Measurements from ENCODE around the gene DCD.

Gene DCD

DNA sequence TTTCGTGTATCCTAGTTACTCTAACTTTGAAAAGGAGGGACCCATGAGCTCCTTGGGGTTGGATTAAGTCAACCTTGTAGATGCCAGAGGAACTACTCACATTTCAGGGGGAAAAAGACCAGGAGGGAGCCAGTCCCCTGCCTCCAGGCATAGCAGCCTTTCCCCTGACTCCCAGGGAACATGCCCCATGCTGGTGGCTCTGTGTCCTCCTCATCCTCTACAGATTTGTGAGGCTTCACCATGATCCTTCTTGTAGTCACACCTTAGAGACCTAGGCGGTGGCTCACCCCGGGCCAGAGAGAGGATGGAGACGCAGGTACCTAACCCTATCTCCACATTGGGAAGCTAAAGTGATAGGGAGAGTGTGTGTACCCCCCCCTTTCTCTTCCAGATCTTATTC is 43.7 kb downstream of the DCD start:
- no peak for DNase-seq (ENCODE audit: low spot score in 2 of 2)
- H3K27ac Mint-ChIP-seq: no peak overlapping the region
- ATAC-seq: no peak
- no peak overlapping the region for H3K4me3 Mint-ChIP-seq
- H3K36me3 Mint-ChIP-seq: no peaks in the 10 kb centered on the region
- no peaks in the 10 kb centered on the region for H3K4me1 Mint-ChIP-seq
- H3K9me3 Mint-ChIP-seq: no peaks in the 10 kb centered on the region

DNA sequence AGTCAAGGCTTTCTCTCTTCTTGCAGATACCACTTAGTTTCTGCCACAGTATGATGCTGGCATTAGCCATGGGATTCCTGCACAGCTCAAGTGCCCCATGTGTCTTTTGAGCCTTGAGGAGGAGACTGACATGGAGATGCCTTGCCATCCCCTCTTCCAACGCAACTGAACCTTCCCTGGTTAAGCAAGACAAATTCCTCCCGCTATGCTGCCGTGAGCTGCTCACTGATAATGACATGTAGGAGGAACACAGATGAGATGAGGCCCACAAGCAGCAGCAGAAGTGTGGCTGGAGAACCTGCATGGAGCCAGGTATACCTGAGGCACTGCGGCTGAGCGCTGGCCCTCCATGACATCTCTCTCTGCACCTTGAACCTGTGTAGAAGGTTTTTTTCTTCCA is 44.3 kb downstream of the DCD start:
- DNase-seq (ENCODE audit: low spot score in 2 of 2) (no peak), ATAC-seq (no peak)
- Mint-ChIP-seq H3K4me1 (no peaks in the 10 kb centered on the region), H3K27ac (no peak overlapping the region), H3K36me3 (no peaks in the 10 kb centered on the region), H3K9me3 (no peaks in the 10 kb centered on the region), H3K4me3 (no peak overlapping the region)

DNA sequence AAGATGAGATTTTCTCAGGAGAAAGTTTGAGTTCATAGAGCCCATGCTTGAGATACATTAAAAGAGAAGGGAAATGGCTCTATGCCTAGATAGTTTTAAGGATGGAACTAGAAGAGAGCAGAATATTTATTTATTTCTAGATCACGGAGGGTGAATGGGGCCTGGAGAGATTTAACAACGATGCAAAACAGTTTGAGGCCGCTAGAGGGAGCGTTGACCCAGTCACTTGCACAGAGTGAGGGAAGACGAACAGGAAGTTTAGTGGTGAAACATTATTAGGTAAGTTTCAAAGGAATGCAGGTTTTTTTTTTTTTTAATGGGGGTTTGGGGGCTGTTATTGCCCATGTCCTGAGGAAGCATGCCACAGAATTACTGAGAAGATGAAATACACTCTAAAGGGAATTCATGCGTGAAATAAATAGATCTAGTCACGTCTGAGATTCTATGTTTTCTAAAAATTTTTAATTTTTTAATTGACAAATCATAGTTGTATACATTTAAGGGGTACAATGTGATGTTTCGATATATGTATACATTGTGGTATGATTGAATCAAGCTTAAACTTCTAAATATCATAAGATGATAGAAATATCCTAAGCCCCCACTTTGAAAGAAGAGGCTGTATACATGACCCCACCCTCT is 44.9 kb downstream of the DCD start:
- Mint-ChIP-seq H3K4me1 (no peaks in the 10 kb centered on the region), H3K4me3 (no peak overlapping the region), H3K36me3 (no peaks in the 10 kb centered on the region), H3K27ac (no peak overlapping the region), H3K9me3 (no peaks in the 10 kb centered on the region)
- DNase-seq (ENCODE audit: low spot score in 2 of 2) (peak; percentile 40 to 75), ATAC-seq (peak; percentile 86)

DNA sequence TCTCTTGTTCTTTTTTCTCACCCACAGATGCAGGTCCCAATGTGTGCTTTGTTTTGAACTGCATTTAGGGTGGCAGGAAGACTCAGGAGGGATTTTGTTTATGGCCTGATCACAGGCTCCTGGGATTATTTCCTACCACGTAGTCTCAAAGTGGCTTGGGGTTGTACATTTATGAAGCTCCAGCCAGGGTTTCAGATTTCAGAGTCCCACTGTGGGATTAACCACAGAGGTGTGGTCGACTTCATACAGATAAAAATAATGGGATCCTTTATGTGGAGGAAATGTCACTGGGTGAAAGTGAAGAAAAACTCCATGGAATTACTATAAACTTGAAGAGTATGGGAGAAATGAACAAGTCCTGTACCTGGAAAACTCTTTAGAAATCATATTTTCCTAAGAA is 45.5 kb downstream of the DCD start:
- no peaks in the 10 kb centered on the region for H3K9me3 Mint-ChIP-seq
- no peaks in the 10 kb centered on the region for H3K36me3 Mint-ChIP-seq
- H3K4me1 Mint-ChIP-seq: no peaks in the 10 kb centered on the region
- H3K4me3 Mint-ChIP-seq: no peak overlapping the region
- DNase-seq (ENCODE audit: low spot score in 2 of 2) (no peak), ATAC-seq (no peak)
- H3K27ac Mint-ChIP-seq: no peak overlapping the region

DNA sequence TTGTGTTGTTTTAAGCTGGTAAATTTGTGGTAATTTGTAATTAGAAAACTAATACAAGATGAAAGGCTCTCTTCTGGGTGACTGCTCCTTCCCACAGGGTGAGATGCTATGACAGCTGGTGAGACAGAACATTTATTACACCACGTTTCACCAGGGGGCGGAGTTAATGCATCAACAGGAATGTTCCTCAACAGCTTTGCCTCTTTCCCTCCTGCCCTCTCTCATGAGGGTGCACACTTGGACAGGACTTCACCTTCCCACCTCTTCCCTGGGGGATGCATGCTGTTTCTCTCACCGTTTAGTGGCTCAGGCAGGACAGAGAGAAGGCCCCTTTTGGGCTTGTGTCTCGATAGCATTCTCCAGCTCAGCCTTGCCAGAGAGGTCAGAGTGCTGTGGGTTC is 46.3 kb downstream of the DCD start:
- no peak overlapping the region for H3K27ac Mint-ChIP-seq
- H3K4me1 Mint-ChIP-seq: no peaks in the 10 kb centered on the region
- H3K36me3 Mint-ChIP-seq: no peaks in the 10 kb centered on the region
- H3K4me3 Mint-ChIP-seq: no peak overlapping the region
- DNase-seq (ENCODE audit: low spot score in 2 of 2) (no peak), ATAC-seq (no peak)
- H3K9me3 Mint-ChIP-seq: no peaks in the 10 kb centered on the region

DNA sequence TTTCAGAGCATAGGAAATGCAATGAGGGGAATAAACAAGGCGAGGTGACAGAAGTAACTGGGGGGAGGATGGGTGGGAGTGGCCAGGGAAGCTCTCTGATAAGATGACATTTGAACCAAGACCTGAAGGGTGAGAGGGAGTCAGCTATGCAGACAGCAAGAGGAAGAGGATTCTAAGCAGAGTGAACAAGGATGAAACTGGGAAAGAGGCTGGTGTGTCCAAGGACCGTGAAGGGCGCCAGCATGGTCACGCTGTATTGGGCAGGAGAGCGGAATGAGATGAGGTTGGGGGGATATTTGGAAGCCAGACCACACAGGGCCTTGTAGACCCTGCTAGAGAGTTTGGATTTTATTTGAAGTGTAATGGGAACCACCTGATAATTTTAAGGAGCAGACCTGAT is 49.2 kb downstream of the DCD start:
- H3K27ac Mint-ChIP-seq: no peak overlapping the region
- DNase-seq (ENCODE audit: low spot score in 2 of 2) (no peak), ATAC-seq (no peak)
- H3K36me3 Mint-ChIP-seq: no peaks in the 10 kb centered on the region
- no peaks in the 10 kb centered on the region for H3K4me1 Mint-ChIP-seq
- H3K4me3 Mint-ChIP-seq: no peak overlapping the region
- H3K9me3 Mint-ChIP-seq: no peaks in the 10 kb centered on the region

DNA sequence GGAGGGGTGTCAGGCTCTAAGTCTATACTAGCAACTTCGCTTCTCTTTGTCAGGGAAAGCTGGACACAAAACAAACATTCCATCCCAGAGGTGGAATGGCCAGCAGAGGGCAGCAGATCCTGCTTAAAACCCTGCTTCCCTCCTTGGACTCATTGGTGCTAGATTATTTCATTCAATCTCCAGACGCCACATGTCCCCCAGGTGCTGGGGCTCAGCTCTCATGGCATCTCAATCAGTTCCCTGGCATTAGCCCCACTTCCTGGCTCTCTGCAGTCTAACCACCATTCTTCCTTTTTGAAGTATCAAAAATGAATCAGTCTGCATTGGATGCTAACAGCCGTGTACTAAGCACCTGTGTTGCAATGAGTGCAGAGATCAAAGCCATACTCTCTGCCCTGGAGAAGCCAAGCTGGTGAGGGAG is 51.6 kb downstream of the DCD start:
- Mint-ChIP-seq H3K4me1 (no peaks in the 10 kb centered on the region), H3K9me3 (no peaks in the 10 kb centered on the region), H3K27ac (no peak overlapping the region), H3K4me3 (no peak overlapping the region), H3K36me3 (no peaks in the 10 kb centered on the region)
- peak; percentile 53 for ATAC-seq
- DNase-seq (ENCODE audit: low spot score in 2 of 2): peak; percentile 37 to 67

DNA sequence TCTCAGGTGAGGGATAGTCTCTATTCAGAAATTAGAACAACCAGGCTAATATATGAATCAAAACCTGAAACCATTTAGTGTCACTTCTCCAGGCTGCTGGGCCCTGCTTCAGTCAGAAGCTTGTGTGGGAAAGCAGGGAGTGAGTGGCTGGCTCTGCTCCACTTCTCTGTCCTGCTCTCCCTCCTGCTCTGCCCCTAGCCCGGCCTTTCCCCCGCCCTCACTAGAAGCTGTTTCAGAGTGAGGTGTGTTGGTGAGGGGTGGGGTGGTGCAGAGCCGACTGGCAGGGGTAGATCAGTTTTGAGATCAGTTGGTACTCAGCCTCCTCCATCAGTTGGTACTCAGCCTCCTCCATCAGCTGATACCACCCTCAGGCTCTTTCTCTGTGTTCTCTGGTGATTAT is 52.7 kb downstream of the DCD start:
- H3K27ac Mint-ChIP-seq: no peak overlapping the region
- no peaks in the 10 kb centered on the region for H3K4me1 Mint-ChIP-seq
- H3K9me3 Mint-ChIP-seq: no peaks in the 10 kb centered on the region
- DNase-seq (ENCODE audit: low spot score in 2 of 2) (no peak), ATAC-seq (no peak)
- H3K4me3 Mint-ChIP-seq: no peak overlapping the region
- no peaks in the 10 kb centered on the region for H3K36me3 Mint-ChIP-seq
